ENCODE measurements around the gene TMEM179. TPM values are rescaled to one million over a fixed set of nuclear protein-coding genes. Genes with fewer than 3 reads are reported as not detected.

Gene TMEM179
- total and polyA plus RNA-seq, 10 of the 15 experiments (the other 5 are each of a cell fraction or from before 2014, with no cell fraction given) = not detected

DNA sequence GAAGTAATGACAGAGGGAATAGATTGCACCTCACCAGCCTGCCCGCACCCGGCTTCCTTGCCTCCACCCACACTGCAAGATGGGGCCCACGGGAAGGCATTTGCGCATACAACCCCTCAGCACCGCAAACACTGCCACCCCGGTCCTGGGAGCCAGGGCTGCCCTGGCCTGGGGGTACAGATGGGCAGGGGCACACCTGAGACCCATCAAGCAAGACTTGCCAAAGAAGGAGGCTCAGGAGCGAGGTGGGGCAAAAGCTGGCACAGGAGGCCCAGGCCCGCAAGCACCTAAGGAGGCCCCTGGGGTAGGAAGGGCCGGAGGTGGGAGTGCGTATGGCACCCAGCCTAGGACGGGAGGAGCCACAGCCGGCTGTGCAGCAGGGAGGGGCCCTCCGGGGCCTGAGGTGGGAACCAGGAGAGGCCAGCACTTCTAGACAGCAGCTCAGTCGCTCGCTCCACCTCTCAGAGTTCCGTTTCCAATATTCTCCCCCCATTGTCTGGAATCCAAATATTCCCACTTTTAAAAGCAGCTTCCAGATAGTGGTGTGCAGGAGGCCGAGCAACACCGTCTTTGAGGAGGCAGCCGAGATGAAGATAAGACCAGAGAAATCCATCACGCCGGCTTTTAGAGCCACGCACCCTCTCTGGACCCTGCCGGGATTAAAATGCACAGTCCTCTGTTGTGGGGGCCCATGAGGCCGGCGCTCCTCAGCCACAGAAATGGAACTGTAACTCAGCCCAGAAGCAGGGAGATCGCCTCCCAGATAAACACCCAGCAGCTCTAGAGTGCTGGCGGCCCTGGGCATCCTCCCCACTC, 37.2 kb downstream of the TMEM179 start:
- Histone ChIP-seq H4K20me1 (ENCODE audit: control insufficient read depth, insufficient read depth) (no peaks in the 10 kb centered on the region), H3K79me2 (ENCODE audit: control insufficient read depth, insufficient read depth, low read length) (no peaks in the 10 kb centered on the region), H3K4me3 (no peak overlapping the region), H3K4me1 (ENCODE audit: control insufficient read depth, insufficient read depth, low read length) (no peaks in the 10 kb centered on the region), H3K9me3 (replicated peaks; ENCODE audit: control insufficient read depth, insufficient read depth, low read length) (no peaks in the 10 kb centered on the region), H3K27me3 (replicated peaks in 1 of 2; ENCODE audit: control insufficient read depth in 2 of 2, insufficient read depth in 2 of 2, low read length in 1 of 2) (peaks cover 0 to 8% of the 10 kb centered on the region in 2 experiments; a peak in 2 of 4 replicates), H3K4me2 (ENCODE audit: control insufficient read depth, insufficient read depth) (no peak overlapping the region), H3K36me3 (ENCODE audit: control insufficient read depth in 2 of 2, insufficient read depth in 2 of 2, low read length in 1 of 2) (no peaks in the 10 kb centered on the region), H3K27ac (ENCODE audit: control insufficient read depth, insufficient read depth) (no peak overlapping the region), H2AFZ (ENCODE audit: control insufficient read depth, low read depth, low read length) (no peak overlapping the region), H3K9ac (ENCODE audit: control insufficient read depth, insufficient read depth, low read length) (no peak overlapping the region)
- in situ Hi-C loops (cut with MboI) = no loop called here
- FAIRE-seq (no peak), DNase-seq (ENCODE audit: low read depth, low spot score) (no peak), ATAC-seq (no peak)
- SMC1A ChIA-PET (ENCODE audit: uncharacterized antibody, unreplicated experiment) = no interaction called here
- intact Hi-C loops (cut with micrococcal nuclease; ENCODE audit: unreplicated experiment) = no loop called here
- BruUV-seq (replicated peaks) = no TSS peak
- CTCF ChIA-PET = no interaction called here
- RAD21 ChIA-PET (ENCODE audit: unreplicated experiment) = interaction anchor here (0.7 kb wide), 1 partner anchor 423 kb away, joined by 3 read pairs; no protein-coding TSS in a partner anchor
- WGBS (ENCODE audit: insufficient coverage, insufficient replicate concordance, low lambda C conversion rate, missing lambda C conversion rate) = 31% methylated on average over 27 of the region's 27 CpGs
- TF ChIP-seq ETV6 (conservative IDR thresholded peaks at IDR 0.05 in 1 of 2, IDR thresholded peaks at IDR 0.05 in 1 of 2; ENCODE audit: borderline replicate concordance in 1 of 2, low read depth in 1 of 2) = no peak
- TF ChIP-seq MXI1 (IDR thresholded peaks at IDR 0.05; ENCODE audit: low read depth, low read length) = no peak
- TF ChIP-seq TCF12 (IDR thresholded peaks at IDR 0.05; ENCODE audit: low read depth, low read length) = no peak
- TF ChIP-seq POU2F2 (IDR thresholded peaks at IDR 0.05; ENCODE audit: borderline replicate concordance, low read depth, low read length) = no peak
- TF ChIP-seq CREB1 (IDR thresholded peaks at IDR 0.05; ENCODE audit: low read depth) = no peak
- TF ChIP-seq TCF7 (IDR thresholded peaks at IDR 0.05; ENCODE audit: borderline replicate concordance) = no peak
- POLR2A ChIA-PET = no interaction called here
